HEK293T (cell line): ENCODE data around the gene CCDC92.

ENCODE experiments used
- CTCF ChIA-PET: fragments of 350-600 bp; formaldehyde crosslinking; extraction: SDS; loops from one replicate; lab custom pipeline; 2021; ENCODE audit warnings: antibody characterized with exemption, inconsistent platforms; lab: Yijun Ruan, JAX
- POLR2A ChIA-PET: fragments of 350-600 bp; formaldehyde crosslinking; extraction: SDS; loops from one replicate; lab custom pipeline; 2020; ENCODE audit warnings: antibody characterized with exemption, inconsistent platforms; lab: Yijun Ruan, JAX
- DNase-seq: peaks from one replicate; pipeline ENCODE4 v3.0.0; 2012; ENCODE audit warnings: mixed read lengths; ENCODE audit errors: extremely low spot score
- ARNT ChIP-seq: fragments of 450-650 bp; IDR thresholded peaks from 2 replicates; pipeline ENCODE4 v1.6.1; 2017; ENCODE audit warnings: mild to moderate bottlenecking
- BHLHE40 ChIP-seq: fragments of 450-650 bp; IDR thresholded peaks from 2 replicates; pipeline ENCODE4 v1.6.1; 2016; ENCODE audit warnings: mild to moderate bottlenecking, moderate library complexity, borderline replicate concordance
- CTBP1 ChIP-seq: fragments of 450-650 bp; IDR thresholded peaks from 2 replicates; pipeline ENCODE4 v1.6.1; 2016; ENCODE audit warnings: borderline replicate concordance
- ELF4 ChIP-seq: fragments of 450-650 bp; IDR thresholded peaks from 2 replicates; pipeline ENCODE4 v1.6.1; 2017; ENCODE audit warnings: antibody characterized with exemption
- FOXA1 ChIP-seq: fragments of 450-650 bp; IDR thresholded peaks from 2 replicates; pipeline ENCODE4 v1.6.1; 2016; ENCODE audit warnings: mild to moderate bottlenecking
- FOXK2 ChIP-seq: fragments of 450-650 bp; IDR thresholded peaks from 2 replicates; pipeline ENCODE4 v1.6.1; 2016; ENCODE audit warnings: mild to moderate bottlenecking
- FOXM1 ChIP-seq: fragments of 450-650 bp; IDR thresholded peaks from 2 replicates; pipeline ENCODE4 v1.6.1; 2017; ENCODE audit warnings: mild to moderate bottlenecking, borderline replicate concordance
- HDGF ChIP-seq: fragments of 450-650 bp; IDR thresholded peaks from 2 replicates; pipeline ENCODE4 v1.6.1; 2017; ENCODE audit warnings: antibody characterized with exemption, borderline replicate concordance
- L3MBTL2 ChIP-seq: fragments of 450-650 bp; conservative IDR thresholded peaks from 2 replicates; pipeline ENCODE4 v1.6.1; 2016; ENCODE audit warnings: mild to moderate bottlenecking
- LEF1 ChIP-seq: fragments of 450-650 bp; IDR thresholded peaks from 2 replicates; pipeline ENCODE4 v1.6.1; 2017; ENCODE audit warnings: mild to moderate bottlenecking, borderline replicate concordance
- NFRKB ChIP-seq: fragments of 450-650 bp; IDR thresholded peaks from 2 replicates; pipeline ENCODE4 v1.6.1; 2016; ENCODE audit warnings: mild to moderate bottlenecking, moderate library complexity
- PKNOX1 ChIP-seq: fragments of 450-650 bp; IDR thresholded peaks from 2 replicates; pipeline ENCODE4 v1.6.1; 2016
- SP1 ChIP-seq: fragments of 450-650 bp; IDR thresholded peaks from 2 replicates; pipeline ENCODE4 v1.6.1; 2017
- SUZ12 ChIP-seq: fragments of 450-650 bp; IDR thresholded peaks from 2 replicates; pipeline ENCODE4 v1.6.1; 2016; ENCODE audit warnings: mild to moderate bottlenecking
- TARDBP ChIP-seq: fragments of 450-650 bp; IDR thresholded peaks from 2 replicates; pipeline ENCODE4 v1.6.1; 2016
- ZNF384 ChIP-seq: fragments of 450-650 bp; IDR thresholded peaks from 2 replicates; pipeline ENCODE4 v1.6.1; 2016

CCDC92 gene

GRCh38 chr12:124008595-124008994 is 36.0 kb upstream of the CCDC92 start:
- POLR2A ChIA-PET: no interaction called here
- no peak for TF ChIP-seq LEF1
- TF ChIP-seq PKNOX1: no peak
- no peak for TF ChIP-seq ELF4
- TF ChIP-seq CTBP1: no peak
- no peak for TF ChIP-seq FOXA1
- TF ChIP-seq L3MBTL2: no peak
- no peak for TF ChIP-seq NFRKB
- TF ChIP-seq ARNT: no peak
- CTCF ChIA-PET: no interaction called here
- no peak for DNase-seq

GRCh38 chr12:124007826-124008570 is 35.4 kb upstream of the CCDC92 start:
- POLR2A ChIA-PET: no interaction called here
- CTCF ChIA-PET: no interaction called here
- no peak for DNase-seq
- TF ChIP-seq TARDBP: no peak
- no peak for TF ChIP-seq FOXM1
- TF ChIP-seq L3MBTL2: no peak
- TF ChIP-seq LEF1: no peak
- TF ChIP-seq SP1: no peak
- no peak for TF ChIP-seq FOXK2
- TF ChIP-seq ELF4: no peak
- no peak for TF ChIP-seq SUZ12
- TF ChIP-seq CTBP1: no peak

- no peak for DNase-seq
- CTCF ChIA-PET: no interaction called here
- POLR2A ChIA-PET: no interaction called here
- no peak for TF ChIP-seq ELF4
- no peak for TF ChIP-seq FOXM1
- no peak for TF ChIP-seq TARDBP
- TF ChIP-seq PKNOX1: no peak
- no peak for TF ChIP-seq NFRKB
- no peak for TF ChIP-seq FOXA1
- no peak for TF ChIP-seq LEF1
- no peak for TF ChIP-seq L3MBTL2
- TF ChIP-seq HDGF: no peak
- TF ChIP-seq ARNT: no peak
- TF ChIP-seq SP1: no peak
- TF ChIP-seq BHLHE40: no peak
- no peak for TF ChIP-seq SUZ12
- TF ChIP-seq ZNF384: no peak
- TF ChIP-seq CTBP1: no peak
- no peak for TF ChIP-seq FOXK2
Observed at GRCh38 chr12:124006846-124007713, 34.4 kb upstream of the CCDC92 start.

- POLR2A ChIA-PET: no interaction called here
- CTCF ChIA-PET: no interaction called here
- no peak for DNase-seq
- no peak for TF ChIP-seq SUZ12
- TF ChIP-seq BHLHE40: no peak
Observed at GRCh38 chr12:124006085-124006845, 33.6 kb upstream of the CCDC92 start.

- TF ChIP-seq BHLHE40 (no peak), HDGF (no peak), FOXK2 (no peak), FOXA1 (no peak), ARNT (no peak), CTBP1 (no peak), SP1 (no peak), FOXM1 (no peak), PKNOX1 (no peak), LEF1 (no peak)
- ChIA-PET CTCF (interaction anchor here (1.4 kb wide), 1 partner anchor 17 kb away, joined by 3 read pairs; no protein-coding TSS in a partner anchor), POLR2A (no interaction called here)
- DNase-seq: no peak
Observed at GRCh38 chr12:124004233-124004875, 31.7 kb upstream of the CCDC92 start.
